ENCODE results near the gene PIGO.

GRCh38 chr9:35054185-35054835 is 42.1 kb downstream of the PIGO start:
- TF ChIP-seq CTCF (IDR thresholded peaks at IDR 0.05 in 4 of 5, conservative IDR thresholded peaks at IDR 0.05 in 1 of 5) (no peak), POLR2A (IDR thresholded peaks at IDR 0.05) (no peak)

Measured in gastrocnemius medialis (tissue), 4 donors.